ENCODE results near the gene ZYG11B.

DNA sequence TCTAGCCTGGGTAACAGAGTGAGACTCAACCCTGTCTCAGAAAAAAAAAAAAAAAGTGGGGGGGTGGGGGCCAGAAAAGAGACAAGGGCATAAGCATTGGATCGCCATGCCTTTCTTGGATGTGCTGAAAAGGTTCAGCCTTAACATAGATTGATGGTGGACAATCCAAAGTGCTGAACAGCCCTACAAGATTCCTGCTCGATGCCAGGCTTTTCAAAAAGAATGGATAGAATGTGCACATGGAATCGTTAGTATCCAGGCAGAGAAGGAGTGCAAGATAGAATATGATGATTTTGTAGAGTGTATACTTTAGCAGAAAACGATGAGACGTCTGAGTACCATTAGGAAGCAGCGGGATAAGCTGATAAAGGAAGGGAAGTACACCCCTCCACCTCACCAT, 17.2 kb upstream of the ZYG11B start:
- TF ChIP-seq, protein P1, sequence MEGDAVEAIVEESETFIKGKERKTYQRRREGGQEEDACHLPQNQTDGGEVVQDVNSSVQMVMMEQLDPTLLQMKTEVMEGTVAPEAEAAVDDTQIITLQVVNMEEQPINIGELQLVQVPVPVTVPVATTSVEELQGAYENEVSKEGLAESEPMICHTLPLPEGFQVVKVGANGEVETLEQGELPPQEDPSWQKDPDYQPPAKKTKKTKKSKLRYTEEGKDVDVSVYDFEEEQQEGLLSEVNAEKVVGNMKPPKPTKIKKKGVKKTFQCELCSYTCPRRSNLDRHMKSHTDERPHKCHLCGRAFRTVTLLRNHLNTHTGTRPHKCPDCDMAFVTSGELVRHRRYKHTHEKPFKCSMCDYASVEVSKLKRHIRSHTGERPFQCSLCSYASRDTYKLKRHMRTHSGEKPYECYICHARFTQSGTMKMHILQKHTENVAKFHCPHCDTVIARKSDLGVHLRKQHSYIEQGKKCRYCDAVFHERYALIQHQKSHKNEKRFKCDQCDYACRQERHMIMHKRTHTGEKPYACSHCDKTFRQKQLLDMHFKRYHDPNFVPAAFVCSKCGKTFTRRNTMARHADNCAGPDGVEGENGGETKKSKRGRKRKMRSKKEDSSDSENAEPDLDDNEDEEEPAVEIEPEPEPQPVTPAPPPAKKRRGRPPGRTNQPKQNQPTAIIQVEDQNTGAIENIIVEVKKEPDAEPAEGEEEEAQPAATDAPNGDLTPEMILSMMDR (IDR thresholded peaks at IDR 0.05; ENCODE audit: low read length), result no peak
- no peak for TF ChIP-seq EZH2phosphoT487 (IDR thresholded peaks at IDR 0.05; ENCODE audit: low read length)
- TF ChIP-seq EZH2 (optimal IDR thresholded peaks at IDR 0.05; ENCODE audit: low read depth, low read length), result no peak
